GM19328 (cell line): ENCODE measurements around the gene ANXA6.
A peak's percentile ranks its signal among the peaks of the same experiment; 100 is the strongest.

Experiments
- ATAC-seq: cut with Tn5 transposase; IDR thresholded peaks from one replicate; pipeline ENCODE4 v1.9.1; 2021; ENCODE audit warnings: mild to moderate bottlenecking, moderate library complexity; ENCODE audit not compliant: unreplicated experiment

Gene ANXA6

DNA sequence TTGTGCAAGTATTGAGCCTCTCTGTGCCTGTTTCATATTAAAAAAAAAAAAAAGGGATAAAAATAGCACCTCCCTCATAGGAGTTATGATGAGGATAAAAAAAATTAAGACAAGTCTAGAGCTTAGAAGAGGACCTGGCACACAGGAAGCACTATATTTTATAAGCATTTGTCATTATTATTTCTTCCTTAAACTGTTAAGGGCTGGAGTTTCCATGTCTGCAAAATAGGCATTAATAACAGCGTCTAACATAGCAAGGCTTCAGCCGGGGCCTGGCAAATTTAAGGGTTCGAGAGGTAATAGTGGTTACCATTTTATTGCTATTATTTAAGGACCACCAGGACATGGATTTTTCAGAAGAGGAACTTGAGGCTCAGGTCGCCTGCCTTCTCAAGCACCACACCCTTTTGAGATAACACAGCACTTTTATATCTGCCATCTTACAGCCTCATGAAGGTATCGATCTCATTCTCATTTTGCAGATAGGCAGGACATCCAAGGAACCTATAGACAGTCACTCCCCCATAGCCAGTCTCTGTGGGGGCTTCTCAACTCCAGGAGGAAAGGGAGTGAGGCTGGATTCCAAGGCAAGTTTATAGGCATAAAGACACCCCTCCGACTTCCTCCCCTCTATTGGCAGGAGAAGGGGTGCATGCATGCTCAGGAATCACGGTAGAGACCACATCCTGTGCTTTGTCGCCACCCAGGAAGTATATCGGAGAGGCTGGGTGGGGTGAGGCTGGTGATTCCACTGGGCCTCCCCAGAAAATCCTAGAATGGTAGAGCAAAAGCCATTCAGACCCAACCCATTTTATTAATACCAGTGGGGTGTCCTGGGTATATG is 2.4 kb downstream of the ANXA6 start:
- ATAC-seq = no peak

DNA sequence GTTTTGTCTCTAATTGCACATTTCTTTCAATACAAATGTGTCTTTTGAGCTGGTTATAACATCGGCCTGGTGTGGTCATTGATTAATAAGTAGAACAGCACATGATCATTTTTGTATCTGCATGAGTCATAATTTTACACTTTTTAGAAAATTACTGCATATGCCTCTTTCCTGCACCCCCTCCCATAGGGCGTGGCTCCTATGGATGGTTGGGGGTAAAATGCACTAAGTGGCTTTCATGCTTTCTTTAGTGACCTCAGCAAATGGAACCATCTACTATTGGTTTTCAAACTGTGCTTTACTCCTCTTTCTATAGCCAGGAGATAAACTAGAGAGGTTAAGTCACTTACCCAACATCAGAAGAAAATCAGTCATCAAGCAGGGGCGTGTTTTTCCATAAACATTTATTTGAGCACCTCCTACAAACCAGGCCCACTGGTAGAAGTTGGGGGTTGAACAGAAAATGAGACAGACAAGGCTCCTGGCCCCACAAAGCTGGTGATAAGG is 3.8 kb downstream of the ANXA6 start:
- ATAC-seq = no peak

DNA sequence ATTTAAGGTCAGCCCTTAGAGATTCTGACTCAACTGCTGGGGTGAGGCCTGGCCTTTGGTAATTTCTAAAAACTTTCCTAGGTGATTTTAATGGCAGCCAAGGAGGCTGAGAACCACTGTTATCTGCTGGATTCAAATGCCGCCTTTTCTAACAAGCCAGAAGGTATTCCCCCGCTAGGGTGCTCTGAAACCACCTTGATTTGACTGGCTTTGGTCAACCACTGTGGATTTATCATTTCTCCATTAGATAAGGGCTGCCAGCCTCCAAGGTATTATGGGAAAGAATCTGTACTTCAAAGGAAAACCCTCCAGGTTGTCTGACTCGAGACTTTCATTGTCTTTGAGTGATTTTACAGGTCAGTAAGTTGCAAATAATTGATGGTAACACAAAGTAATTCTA is 4.3 kb downstream of the ANXA6 start:
- no peak for ATAC-seq

DNA sequence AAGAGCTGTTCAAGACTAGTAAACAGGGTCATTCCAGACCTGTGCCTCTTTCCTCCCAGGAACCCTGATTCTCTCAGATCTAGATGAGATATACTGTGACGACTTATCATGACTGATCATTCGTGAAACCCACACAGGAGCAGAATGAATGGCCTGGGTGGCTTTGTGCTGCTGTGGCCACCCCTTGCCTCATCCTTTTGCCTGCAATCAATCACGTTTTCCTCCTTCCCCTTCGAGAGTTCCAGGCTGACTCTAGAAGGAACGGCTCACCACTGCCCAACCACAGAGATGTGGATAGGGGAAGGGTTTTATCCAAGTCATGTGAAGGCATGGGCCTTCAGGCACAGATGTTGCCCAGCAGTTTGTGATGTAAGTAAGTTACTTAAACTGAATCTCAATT is 5.8 kb downstream of the ANXA6 start:
- peak; percentile 25 for ATAC-seq

DNA sequence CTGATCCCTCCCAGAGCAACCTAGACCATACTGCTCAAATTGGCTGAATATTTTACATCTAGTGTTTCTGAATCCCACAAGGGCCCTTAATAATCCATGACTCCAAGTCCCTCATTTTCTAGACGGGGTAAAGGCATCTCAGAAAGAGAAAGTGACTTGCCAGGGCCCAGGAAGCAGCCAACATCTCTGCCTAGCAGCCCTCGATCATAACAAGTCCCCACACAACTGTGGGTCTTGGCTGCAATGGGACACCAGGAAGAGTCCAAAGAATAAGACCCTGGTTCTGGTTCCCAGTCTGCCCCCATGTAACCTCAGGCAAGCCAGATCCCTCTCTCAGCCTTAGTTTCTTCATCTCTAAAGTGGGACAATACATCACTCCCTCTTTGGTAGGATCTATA is 6.3 kb downstream of the ANXA6 start:
- ATAC-seq = no peak

DNA sequence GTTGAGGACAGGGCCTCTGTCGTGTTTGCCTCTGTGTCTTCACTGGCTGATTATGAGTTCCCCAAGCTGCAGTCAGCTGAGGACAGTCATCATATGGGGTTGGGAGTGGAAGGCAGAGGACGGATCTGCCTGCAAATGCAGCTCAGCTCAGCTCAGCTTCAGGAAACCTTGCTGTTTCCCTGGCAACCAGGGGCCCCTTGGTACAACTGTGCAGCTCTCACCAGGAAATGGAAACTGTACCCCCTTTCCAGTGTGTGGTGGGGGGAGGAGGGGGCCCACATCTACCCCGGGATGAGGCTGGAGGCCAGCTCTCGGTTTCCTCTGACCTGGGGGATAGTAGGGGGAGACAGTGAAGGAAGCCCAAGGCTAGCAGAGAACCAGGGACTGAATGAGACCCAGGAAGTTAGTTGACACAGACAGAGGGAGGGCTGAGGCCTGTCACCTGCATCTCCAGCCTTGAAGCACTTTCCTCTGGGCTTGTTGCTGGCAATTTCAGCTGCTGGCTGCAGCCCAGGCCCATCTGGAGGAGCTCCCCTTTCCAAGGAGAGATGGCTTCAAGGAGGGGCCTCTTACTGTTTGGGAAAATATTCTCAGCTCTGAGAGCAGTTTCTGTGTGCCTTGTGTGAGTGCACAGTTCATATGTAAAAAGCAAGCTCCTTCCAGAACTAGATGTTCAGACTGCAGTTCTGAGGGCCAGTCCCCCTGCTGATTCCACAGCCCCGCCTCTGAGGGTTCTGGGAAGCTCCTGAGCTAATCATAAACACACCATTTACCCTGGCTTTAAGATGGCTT is 6.9 kb downstream of the ANXA6 start:
- ATAC-seq = peak; percentile 41

DNA sequence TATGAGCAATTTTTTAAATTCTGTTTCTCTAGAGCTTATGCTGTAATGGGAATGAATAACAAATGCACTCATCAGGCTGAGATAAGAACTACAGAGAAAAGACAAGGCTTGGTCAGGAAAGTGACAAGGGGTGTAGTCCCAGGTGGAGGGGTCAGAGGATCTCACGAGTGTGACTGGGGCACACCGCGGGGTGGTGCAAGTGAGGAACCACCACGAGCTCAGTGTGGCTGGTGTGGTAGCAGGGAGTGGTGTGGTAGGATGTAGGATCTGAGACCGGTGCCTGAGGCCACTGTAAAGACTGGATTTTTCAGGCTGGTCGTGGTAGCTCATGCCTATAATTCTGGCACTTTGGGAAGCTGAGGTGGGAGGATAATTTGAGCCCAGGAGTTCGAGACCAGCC is 9.0 kb downstream of the ANXA6 start:
- no peak for ATAC-seq

DNA sequence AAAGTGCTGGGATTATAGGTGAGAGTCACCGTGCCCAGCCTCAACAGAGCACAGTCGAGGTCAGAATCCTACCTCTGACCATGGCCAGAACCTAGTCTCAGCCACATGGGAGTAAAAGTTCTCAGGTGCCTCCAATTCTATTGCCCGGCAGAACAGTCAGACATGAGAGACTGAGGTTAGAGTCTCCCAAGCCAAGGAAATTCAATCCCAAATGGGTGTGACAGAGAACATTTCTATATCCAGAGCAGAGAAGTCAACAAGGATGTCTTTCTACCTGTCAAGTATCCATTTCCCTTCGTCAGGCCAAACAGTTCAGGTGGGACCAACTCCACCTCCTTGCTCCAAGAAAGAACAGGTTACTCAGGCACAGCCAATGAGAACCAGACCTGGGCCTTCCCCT is 10.5 kb downstream of the ANXA6 start:
- ATAC-seq = no peak

DNA sequence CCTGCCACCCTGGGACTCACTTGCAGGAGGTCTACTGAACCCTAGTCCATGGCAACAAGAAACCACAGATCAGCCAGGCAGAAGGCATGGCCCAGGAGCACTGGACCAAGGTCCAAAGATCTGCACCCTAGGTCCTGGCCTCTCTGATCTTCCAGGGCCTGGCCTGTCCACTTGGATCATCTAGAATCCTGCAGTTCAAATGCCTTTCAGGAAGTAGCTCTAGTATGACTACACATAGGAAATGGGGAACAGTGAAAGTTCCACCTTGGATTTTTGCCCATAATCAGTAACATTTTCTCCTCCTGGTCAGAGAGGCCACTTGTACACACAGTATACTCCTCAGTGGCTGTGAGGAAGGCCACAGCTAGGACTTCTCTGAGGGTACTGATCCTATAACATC is 11.5 kb downstream of the ANXA6 start:
- ATAC-seq = no peak

DNA sequence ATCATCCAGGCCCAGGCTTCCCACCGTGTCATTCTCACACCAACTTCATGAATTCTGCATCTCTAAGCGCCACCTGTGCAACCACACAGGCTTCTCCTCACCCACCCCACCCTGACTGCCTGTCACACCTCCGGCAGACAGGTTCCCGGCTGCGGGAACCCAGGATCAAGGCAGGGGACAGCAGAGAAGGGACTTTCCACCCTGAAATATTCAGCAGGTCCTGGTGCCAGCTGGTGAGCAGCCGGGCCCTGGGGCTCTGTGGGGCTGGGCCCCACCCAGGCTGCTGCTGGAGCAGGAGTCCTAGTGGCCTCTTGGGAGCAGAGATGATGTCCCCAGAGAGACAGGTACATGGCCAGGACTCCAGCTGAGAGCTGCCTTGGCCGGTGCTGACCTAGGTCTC is 12.7 kb downstream of the ANXA6 start:
- ATAC-seq = no peak

DNA sequence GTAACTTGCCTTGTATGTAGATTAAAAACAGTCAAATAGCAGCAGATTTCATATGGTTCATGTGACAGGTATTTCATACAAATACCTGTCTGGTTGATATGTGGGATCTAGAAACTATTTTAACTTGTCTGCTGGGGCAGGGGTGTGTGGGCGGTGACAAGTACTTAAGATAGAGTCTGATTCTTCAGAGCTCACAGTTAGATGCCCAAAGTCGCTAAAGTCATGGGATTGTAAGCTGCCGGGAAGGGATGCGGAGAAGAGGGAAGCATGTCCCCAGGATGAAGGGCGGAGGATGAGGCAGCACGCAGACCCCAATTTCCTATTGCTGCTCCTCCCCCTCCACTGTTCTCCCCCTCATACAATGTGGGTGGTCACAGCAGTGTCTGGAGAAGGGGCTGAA is 13.3 kb downstream of the ANXA6 start:
- no peak for ATAC-seq

DNA sequence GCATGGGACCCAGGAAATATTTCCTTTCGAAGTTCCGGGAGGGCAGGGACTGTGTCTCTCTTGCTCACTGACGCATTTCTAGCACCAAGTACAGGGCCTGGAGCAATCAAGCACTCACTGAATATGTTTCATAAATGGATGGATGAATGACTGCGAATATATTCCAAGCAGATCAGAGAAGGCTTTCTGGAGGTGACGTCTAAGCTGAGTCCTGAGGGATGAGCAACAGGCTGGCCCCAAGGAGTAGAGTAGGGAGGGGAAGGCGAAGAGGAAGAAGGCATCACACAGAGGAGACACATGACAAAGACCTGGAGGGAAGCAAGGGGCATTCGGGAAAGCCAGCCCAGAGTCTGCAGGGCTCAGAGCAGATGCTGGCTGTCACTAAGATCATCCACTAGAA is 13.9 kb downstream of the ANXA6 start:
- ATAC-seq = no peak

DNA sequence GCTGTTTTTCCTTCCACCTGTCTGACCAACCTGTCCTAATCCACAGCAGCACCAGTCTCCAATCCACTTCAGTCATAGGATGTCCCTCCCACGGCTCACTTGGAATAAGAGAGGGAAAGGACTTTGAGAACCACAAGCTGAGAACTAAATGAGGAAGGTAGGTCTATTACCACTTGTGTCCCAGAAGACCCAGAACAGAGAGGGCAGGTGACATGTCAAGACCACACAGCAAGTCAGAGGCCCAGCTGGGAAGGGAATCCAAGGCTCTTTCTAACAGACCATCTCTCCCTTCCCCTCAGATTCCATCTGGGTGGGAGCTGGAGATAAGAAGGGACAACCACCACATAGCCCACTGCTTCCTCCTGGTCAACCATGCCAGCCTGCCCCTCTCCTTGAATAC is 14.6 kb downstream of the ANXA6 start:
- no peak for ATAC-seq

DNA sequence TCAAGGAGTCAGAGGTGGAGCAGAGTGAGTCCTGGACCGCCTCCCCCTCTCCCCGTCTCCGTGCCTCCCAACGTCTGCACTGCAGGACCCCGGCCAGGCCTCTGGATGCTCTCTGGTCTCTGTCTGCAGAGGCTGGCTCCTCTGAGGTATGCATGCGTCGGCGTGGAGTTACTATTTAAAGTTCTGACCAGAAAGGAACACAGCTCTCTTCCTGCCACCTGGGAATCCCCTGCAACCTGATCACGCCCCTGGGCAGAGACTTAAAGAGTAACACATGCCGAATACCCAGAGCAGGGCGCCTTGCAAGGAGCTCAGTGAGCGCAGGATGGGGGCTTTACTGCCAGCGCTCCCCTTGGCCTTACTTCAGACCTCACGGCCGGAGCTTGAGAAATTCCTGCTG is 16.0 kb downstream of the ANXA6 start:
- ATAC-seq = peak; percentile 76

DNA sequence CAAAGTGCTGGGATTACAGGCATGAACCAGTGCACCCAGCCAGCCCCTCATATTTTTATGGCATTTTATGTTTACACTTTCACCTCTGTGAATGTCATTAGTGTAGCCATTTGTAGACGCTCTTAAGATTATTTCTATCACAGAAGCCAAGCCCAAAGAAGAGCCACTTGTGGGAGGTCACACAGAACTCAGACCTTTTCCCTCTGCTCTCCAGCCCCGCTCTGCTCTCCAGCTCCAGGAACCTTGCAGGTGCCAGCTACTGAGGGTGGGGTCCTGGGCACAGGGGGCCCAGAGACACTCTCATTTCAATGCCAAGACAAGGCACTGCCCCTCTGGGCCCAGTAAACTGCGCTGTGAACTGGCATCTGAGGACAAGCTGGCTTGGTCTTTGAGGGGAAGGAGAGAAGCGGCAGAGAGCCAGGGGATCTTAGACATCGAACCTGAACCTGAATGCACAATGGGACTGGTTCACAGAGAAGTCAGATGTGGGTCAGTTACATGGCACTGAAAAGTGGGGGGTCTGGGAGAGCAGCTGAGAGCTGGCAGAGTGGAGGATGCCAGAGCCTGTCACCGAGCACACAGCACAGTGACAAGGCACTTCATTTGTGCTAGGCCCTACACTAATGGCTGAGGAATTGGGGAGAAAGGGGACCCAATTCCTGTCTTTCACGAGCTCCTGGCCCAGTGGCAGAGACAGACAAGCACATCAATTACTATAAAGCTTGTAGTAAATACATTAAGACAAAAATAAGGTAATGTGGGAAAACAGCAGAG is 16.7 kb downstream of the ANXA6 start:
- ATAC-seq = no peak

DNA sequence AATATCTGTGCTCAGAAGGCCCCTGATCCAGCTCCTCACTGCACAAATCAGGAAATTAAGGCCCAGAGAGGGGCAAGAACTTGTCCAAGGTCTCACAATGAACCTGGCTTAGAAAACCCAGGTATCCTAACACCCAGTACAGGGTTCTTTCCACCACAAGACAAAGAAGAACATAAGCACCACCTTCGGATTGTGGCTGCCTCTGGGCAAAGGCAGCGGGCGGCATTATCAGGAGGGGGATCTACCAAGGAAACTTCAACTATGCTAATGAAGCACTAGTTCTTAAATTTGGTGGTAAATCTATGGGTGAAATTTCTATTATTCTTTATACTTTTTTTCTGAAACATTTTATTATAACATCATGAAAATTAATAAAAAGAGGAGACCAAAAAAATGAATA is 17.9 kb downstream of the ANXA6 start:
- ATAC-seq = no peak

DNA sequence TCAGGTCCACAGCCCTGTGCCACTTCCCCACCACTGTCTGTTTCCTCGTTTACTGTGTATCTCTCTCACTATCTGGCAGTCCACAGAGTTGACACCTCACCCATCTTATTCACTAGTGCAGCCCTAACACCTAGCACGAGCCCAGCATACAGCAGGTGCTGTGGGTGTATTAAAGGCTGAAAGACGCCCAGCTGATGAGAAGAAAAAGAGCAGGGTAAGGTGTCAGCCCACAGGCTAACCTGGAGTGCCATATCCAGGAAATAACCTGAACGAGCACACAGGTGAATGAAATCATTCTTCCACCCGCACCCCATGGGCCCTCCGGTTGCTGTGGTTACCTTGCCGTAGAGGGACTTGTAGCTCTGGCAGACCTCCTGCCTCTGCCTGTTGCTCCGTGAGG is 18.6 kb downstream of the ANXA6 start:
- ATAC-seq = no peak

DNA sequence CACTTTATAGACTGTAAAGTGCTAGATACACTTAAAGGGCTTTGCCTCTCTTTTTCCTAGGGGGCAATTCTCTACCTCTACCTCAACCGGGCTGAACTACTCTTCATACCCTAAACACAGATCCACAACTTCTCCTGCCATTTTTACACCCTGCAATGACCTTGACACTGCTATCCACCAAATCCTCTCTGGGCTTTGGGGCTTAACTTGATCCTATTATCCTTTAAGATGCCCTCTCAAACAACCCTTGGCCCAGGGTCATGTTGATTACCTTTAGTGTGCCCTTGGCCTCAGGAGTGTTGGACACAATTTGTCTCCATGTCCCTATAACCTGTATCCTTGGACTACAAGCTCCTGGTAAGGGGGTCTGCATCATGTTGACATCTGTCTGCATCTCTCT is 19.5 kb downstream of the ANXA6 start:
- ATAC-seq = no peak

DNA sequence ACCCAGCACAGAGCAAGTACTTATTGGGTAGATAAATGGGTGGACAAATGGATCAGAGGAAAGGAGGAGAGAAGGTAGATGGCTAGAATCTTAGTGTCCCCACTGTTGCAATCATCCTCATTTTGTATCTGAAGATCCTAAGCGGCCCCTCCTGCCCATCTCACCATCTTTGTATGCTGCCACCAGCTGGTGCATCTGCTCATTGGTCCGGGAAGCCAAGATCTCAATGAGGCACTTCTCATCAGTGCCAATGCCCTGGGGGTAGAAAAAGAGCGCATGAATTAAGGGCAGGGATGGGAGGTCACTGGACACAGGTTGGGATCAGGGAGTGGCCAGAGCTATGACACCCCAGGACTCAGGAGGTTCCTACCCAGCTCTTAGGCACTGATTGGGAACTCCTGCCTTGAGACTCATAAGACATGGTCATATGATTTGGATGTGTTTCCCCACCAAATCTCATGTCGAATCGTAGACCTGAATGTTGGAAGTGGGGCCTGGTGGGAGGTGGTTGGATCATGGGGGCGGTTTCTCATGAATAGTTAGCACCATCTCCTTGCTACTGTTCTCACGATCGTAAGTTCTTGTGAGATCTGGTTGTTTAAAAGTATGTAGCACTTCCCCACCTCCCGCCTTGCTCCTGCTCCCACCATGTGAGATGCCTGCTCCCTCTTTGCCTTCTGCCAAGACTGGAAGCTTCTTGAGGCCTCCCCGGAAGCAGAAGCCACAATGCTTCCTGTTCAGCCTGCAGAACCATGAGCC is 20.3 kb downstream of the ANXA6 start:
- no peak for ATAC-seq

DNA sequence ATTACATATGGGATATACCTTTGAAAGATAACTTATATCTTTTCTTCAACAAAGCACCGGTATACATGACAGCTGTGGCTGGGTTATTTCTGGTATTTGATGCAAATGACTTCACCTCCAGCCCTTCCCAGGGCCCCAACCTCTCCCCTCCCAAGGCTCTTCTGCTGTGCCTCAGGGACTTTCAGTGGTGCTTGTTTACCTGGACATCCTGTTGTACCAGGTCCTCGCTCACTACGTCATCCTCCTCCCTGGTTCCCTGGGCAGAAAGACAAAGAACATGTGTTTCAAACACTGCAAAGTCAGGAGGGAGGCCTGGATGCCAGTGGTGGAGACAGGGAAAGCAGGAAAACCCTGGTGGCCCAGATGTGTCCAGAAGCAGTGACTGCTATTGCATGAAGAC is 23.4 kb downstream of the ANXA6 start:
- ATAC-seq = peak; percentile 69

DNA sequence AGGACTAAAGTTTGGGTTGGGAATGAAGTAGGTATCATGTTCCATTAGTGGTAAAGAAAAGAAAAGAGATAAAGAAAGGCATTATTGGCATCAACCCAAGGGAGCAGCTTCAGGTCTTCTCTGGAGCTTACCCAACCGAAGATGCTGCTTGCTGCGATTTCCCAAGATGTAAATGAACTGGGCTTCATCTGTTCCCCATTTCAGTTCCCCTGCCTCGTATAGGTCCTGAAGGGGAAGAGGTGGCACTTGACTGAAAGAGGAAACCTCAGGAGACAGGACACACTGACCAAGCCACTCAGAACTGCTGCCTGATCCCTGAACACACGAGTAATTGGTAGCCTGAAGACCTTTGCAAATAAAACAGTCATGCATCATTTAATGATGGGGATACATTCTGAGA is 24.6 kb downstream of the ANXA6 start:
- no peak for ATAC-seq
